Activated effector memory CD4-positive, alpha-beta T cell treated with Interleukin-2 at 50 U/mL for 16 hours (primary cell): ENCODE data around the gene TNRC6C.

Experiments
- DNase-seq: peaks from one replicate; pipeline ENCODE4 v3.0.0-alpha.2; 2020

Gene TNRC6C

GRCh38 chr17:77957857-77958715, at the start of gene TNRC6C:
Gene TNRC6C (plus strand): TSS chr17:77958703. CDS start chr17:78004207, 45,504 bp downstream.
- peak; percentile 100 for DNase-seq

- DNase-seq: no peak
Observed at GRCh38 chr17:77909236-77909635, 49.3 kb upstream of the TNRC6C start.

GRCh38 chr17:77909816-77910215, 48.7 kb upstream of the TNRC6C start:
- DNase-seq: no peak

- DNase-seq: no peak
Observed at GRCh38 chr17:77914385-77915254, 43.9 kb upstream of the TNRC6C start.

GRCh38 chr17:77915594-77916021, 42.9 kb upstream of the TNRC6C start:
- no peak for DNase-seq

GRCh38 chr17:77916264-77916663, 42.2 kb upstream of the TNRC6C start:
- no peak for DNase-seq

- no peak for DNase-seq
Observed at GRCh38 chr17:77916703-77917481, 41.6 kb upstream of the TNRC6C start.

GRCh38 chr17:77919276-77919675, 39.2 kb upstream of the TNRC6C start:
- DNase-seq: no peak

GRCh38 chr17:77923135-77923534, 35.4 kb upstream of the TNRC6C start:
- no peak for DNase-seq

- DNase-seq: no peak
Observed at GRCh38 chr17:77923776-77924513, 34.6 kb upstream of the TNRC6C start.

GRCh38 chr17:77924757-77925336, 33.7 kb upstream of the TNRC6C start:
- DNase-seq: no peak

- no peak for DNase-seq
Observed at GRCh38 chr17:77925831-77926543, 32.5 kb upstream of the TNRC6C start.

- DNase-seq: no peak
Observed at GRCh38 chr17:77926981-77927380, 31.5 kb upstream of the TNRC6C start.

- no peak for DNase-seq
Observed at GRCh38 chr17:77927777-77928518, 30.6 kb upstream of the TNRC6C start.

GRCh38 chr17:77928519-77929179, 29.9 kb upstream of the TNRC6C start:
- no peak for DNase-seq

GRCh38 chr17:77929180-77929564, 29.3 kb upstream of the TNRC6C start:
- DNase-seq: no peak

GRCh38 chr17:77929871-77930436, 28.5 kb upstream of the TNRC6C start:
- DNase-seq: no peak

- DNase-seq: no peak
Observed at GRCh38 chr17:77930780-77931768, 27.4 kb upstream of the TNRC6C start.
